Measurements from ENCODE around the gene ICAM2. TPM values are rescaled to one million over a fixed set of nuclear protein-coding genes. Genes with fewer than 3 reads are reported as not detected.

The ICAM2 gene
- total RNA-seq, 1 experiment from 2014 or later = not detected

GRCh38 chr17:63960006-63960405, 60.4 kb downstream of the ICAM2 start:
- in situ Hi-C loops (cut with HindIII; ENCODE audit: low sequenced_read_pairs) = no loop called here
- no peak for DNase-seq (ENCODE audit: low spot score)

DNA sequence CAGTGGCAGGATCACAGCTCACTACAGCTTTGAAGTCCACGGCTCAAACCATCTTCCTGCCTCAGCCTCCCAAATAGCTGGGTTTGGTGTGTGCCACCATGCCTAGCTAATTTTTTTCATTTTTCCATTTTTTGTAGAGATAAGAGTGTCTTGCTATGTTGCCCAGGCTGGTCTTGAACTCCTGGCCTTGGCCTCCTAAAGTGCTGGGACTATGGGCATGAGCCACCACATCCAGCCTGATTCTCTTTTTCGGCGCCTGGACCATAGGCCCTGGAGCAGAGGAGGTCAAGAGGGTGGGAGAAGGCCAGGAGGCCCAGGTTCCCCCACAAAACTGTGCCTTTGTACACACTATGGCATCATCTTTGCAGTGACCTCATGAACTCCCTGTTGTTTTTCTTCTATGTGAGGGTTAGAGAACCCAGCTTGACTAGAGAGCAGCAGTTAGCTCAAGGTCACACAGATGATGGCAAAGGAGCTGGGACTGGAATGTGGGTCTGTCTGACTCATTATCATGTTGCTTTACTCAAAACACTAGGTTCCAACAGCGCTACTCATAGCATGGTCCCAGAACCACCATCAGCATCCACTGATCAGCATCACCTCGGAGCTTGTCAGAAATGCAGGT, 64.0 kb downstream of the ICAM2 start:
- in situ Hi-C loops (cut with HindIII; ENCODE audit: low sequenced_read_pairs) = no loop called here
- DNase-seq (ENCODE audit: low spot score) = no peak

GRCh38 chr17:63955791-63956190, 64.6 kb downstream of the ICAM2 start:
- in situ Hi-C loops (cut with HindIII; ENCODE audit: low sequenced_read_pairs) = no loop called here

DNA sequence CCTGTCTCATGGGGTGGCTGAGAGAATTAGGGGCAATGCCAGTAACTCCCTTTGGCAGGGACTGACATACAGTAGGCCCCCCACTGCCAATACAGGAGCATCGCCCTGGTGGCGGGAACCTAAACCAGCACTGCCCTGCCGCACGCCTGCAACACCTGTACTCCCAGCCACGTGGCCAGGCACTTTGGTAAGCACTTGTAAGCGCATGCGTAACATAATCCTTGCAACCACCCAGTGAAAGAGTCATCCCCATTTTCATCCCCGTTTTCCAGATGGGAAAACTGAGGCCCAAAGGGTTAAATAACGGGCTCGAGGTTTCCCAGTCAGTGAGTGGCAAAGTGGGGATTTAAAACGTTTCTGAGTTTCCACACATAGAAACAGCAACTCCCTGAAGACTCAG, 65.2 kb downstream of the ICAM2 start:
- DNase-seq (ENCODE audit: low spot score) = no peak
- in situ Hi-C loops (cut with HindIII; ENCODE audit: low sequenced_read_pairs) = no loop called here

More at GRCh38 chr17:63955791-63956190, 64.6 kb downstream of the ICAM2 start:
- no peak for DNase-seq (ENCODE audit: low spot score)

DNA sequence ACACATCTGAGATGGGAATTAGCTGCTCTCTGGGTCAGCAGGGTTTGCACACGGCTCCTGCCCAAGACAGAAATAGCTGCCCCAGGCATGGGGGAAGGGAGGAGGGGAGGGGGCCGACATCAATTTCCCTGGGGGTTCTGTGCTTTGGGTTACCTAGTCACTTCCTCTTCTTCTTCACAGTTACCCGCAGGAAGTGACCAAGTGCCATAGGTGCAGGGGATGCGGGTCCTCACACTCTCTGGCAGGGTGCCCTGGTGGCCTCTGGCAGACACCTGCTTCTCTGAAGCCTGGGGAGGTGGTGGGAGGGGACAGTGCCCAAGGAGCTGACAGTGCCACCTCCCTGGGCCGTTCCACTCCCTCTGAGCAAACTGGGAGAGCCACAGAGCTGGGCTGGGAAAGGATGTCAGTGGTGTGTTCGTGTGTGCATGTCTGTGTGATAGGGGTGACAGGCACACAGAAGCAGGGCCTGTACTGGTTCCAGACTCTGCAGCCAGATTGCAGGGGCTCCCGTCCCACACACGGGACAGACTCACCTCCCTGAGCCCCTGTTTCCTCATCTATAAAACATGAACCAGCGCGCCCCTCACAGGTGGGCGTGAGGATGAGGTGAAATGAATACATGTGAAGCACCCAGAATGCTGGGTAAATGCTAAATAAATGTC, 65.9 kb downstream of the ICAM2 start:
- DNase-seq (ENCODE audit: low spot score) = no peak
- in situ Hi-C loops (cut with HindIII; ENCODE audit: low sequenced_read_pairs) = no loop called here

Other genes starting within 250 kb of the ICAM2 start
- gene CCDC47, start 247.0 kb downstream of the ICAM2 start, total RNA-seq (2014; rRNA removed; shearing (Covaris generic)) = 32.4 and 52.8 TPM in 2 replicates
- 28.1 and 52.8 TPM in 2 replicates for gene DDX42, start 246.5 kb downstream of the ICAM2 start, total RNA-seq (2014; rRNA removed; shearing (Covaris generic))
- gene PSMC5, start 193.2 kb downstream of the ICAM2 start, total RNA-seq (2014; rRNA removed; shearing (Covaris generic)) = 114 and 133 TPM in 2 replicates
- gene FTSJ3, start 193.0 kb downstream of the ICAM2 start, total RNA-seq (2014; rRNA removed; shearing (Covaris generic)) = 58.2 and 71.0 TPM in 2 replicates
- gene SMARCD2, start 177.9 kb downstream of the ICAM2 start, total RNA-seq (2014; rRNA removed; shearing (Covaris generic)) = 128 and 144 TPM in 2 replicates
- gene CSH2, start 147.0 kb downstream of the ICAM2 start, total RNA-seq (2014; rRNA removed; shearing (Covaris generic)) = not detected in 2 replicates
- gene GH2, start 138.7 kb downstream of the ICAM2 start, total RNA-seq (2014; rRNA removed; shearing (Covaris generic)) = not detected in 2 replicates
- not detected in 2 replicates for gene CSH1, start 124.1 kb downstream of the ICAM2 start, total RNA-seq (2014; rRNA removed; shearing (Covaris generic))
- gene CSHL1, start 109.4 kb downstream of the ICAM2 start, total RNA-seq (2014; rRNA removed; shearing (Covaris generic)) = not detected in 2 replicates
- not detected in 2 replicates for gene GH1, start 101.8 kb downstream of the ICAM2 start, total RNA-seq (2014; rRNA removed; shearing (Covaris generic))
- gene CD79B, start 88.3 kb downstream of the ICAM2 start, total RNA-seq (2014; rRNA removed; shearing (Covaris generic)) = 1.3 TPM in 1 of 2 replicates, not detected in the other
- not detected in 2 replicates for gene SCN4A, start 47.7 kb downstream of the ICAM2 start, total RNA-seq (2014; rRNA removed; shearing (Covaris generic))
- 1.1 and 3.1 TPM in 2 replicates for gene PRR29, start 22.3 kb downstream of the ICAM2 start, total RNA-seq (2014; rRNA removed; shearing (Covaris generic))
- 3.1 and 3.8 TPM in 2 replicates for gene ERN1, start 109.5 kb upstream of the ICAM2 start, total RNA-seq (2014; rRNA removed; shearing (Covaris generic))
- 7.4 and 22.7 TPM in 2 replicates for gene TEX2, start 242.6 kb upstream of the ICAM2 start, total RNA-seq (2014; rRNA removed; shearing (Covaris generic))

Measured in G401 (cell line).